HEK293T (cell line): ENCODE results near the gene ACTRT3.

Experiments
- ELF4 ChIP-seq: fragments of 450-650 bp; IDR thresholded peaks from 2 replicates; pipeline ENCODE4 v1.6.1; 2017; ENCODE audit warnings: antibody characterized with exemption
- FOXM1 ChIP-seq: fragments of 450-650 bp; IDR thresholded peaks from 2 replicates; pipeline ENCODE4 v1.6.1; 2017; ENCODE audit warnings: mild to moderate bottlenecking, borderline replicate concordance
- LEF1 ChIP-seq: fragments of 450-650 bp; IDR thresholded peaks from 2 replicates; pipeline ENCODE4 v1.6.1; 2017; ENCODE audit warnings: mild to moderate bottlenecking, borderline replicate concordance
- SP1 ChIP-seq: fragments of 450-650 bp; IDR thresholded peaks from 2 replicates; pipeline ENCODE4 v1.6.1; 2017
- ZNF384 ChIP-seq: fragments of 450-650 bp; IDR thresholded peaks from 2 replicates; pipeline ENCODE4 v1.6.1; 2016

DNA sequence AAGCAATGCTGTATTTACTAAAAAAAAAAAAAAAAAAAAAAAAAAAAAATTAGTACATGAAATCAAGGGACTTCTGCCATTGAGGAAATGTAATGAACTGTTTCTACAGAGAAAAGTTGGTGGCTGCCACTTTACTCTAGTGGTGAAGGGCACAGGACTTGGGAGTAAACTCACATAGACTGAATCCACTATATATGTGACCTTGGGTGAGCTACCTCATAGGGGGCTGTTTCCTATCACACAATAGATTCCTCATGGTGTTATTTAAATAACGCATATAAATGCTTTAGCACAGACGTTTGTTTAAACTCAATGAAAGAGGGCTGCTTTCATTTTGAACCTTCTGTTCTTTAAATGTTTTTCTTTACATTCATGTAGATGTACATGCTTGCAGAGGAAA lies 30.3 kb downstream of the ACTRT3 start:
- no peak for TF ChIP-seq SP1
- TF ChIP-seq ELF4: no peak
- TF ChIP-seq ZNF384: no peak
- TF ChIP-seq FOXM1: no peak
- no peak for TF ChIP-seq LEF1
